Head of caudate nucleus (tissue), 42 donors: Measurements from ENCODE around the gene C1RL.
A peak's percentile ranks its signal among the peaks of the same experiment; 100 is the strongest.

ENCODE experiments used
- DNase-seq, 42 donors: peaks; one replicate each; pipeline versions ENCODE4 v3.0.0 to v3.0.0-alpha.2; 2020 to 2021; ENCODE audit warnings: mixed read lengths in 7 of 42
- intact Hi-C: fragments of 100-400 bp; cut with DNase I; formaldehyde crosslinking; loops from one replicate; pipeline ENCODE4 v1.15.0; 2022

C1RL gene

GRCh38 chr12:7141351-7142005 is 32.5 kb upstream of the C1RL start:
- intact Hi-C loops, result loop anchor here (5.0 kb wide), 1 partner anchor 46 kb away; the partner anchor contains the start of gene PEX5
- no peak for DNase-seq

GRCh38 chr12:7139200-7139599 is 30.2 kb upstream of the C1RL start:
- intact Hi-C loops, result no loop called here
- no peak for DNase-seq

- DNase-seq, result no peak
- intact Hi-C loops, result no loop called here
Measured at GRCh38 chr12:7137908-7138307, 28.9 kb upstream of the C1RL start.

GRCh38 chr12:7136676-7137075 is 27.7 kb upstream of the C1RL start:
- intact Hi-C loops, result no loop called here
- no peak for DNase-seq

- intact Hi-C loops, result no loop called here
- no peak for DNase-seq
Measured at GRCh38 chr12:7136071-7136470, 27.1 kb upstream of the C1RL start.

- intact Hi-C loops, result no loop called here
- no peak for DNase-seq
Measured at GRCh38 chr12:7134396-7135166, 25.6 kb upstream of the C1RL start.

- no peak for DNase-seq
- intact Hi-C loops, result no loop called here
Measured at GRCh38 chr12:7131502-7131866, 22.5 kb upstream of the C1RL start.

- DNase-seq, result peak; percentile 20 to 80 (median 54)
- intact Hi-C loops, result no loop called here
Measured at GRCh38 chr12:7130701-7131501, 21.9 kb upstream of the C1RL start.

GRCh38 chr12:7129872-7130691 is 21.1 kb upstream of the C1RL start, which contains the start of gene CLSTN3:
TSS of gene CLSTN3 (plus strand) at chr12:7130371. CDS start at chr12:7130649, 278 bp downstream.
- intact Hi-C loops, result no loop called here
- peak; percentile 66 to 95 (median 85) for DNase-seq

GRCh38 chr12:7129287-7129871 is 20.4 kb upstream of the C1RL start:
- no peak for DNase-seq
- intact Hi-C loops, result no loop called here

GRCh38 chr12:7128681-7129286 is 19.8 kb upstream of the C1RL start, which contains the start of gene RBP5:
TSS of gene RBP5 (minus strand) at chr12:7128889. CDS start at chr12:7128775, 114 bp downstream.
- intact Hi-C loops, result no loop called here
- no peak for DNase-seq

- intact Hi-C loops, result no loop called here
- no peak for DNase-seq
Measured at GRCh38 chr12:7127916-7128626, 19.1 kb upstream of the C1RL start.

- intact Hi-C loops, result no loop called here
- DNase-seq, result no peak
Measured at GRCh38 chr12:7125632-7126227, 16.7 kb upstream of the C1RL start.

GRCh38 chr12:7123806-7124522 is 14.9 kb upstream of the C1RL start:
- DNase-seq, result no peak
- intact Hi-C loops, result no loop called here

- DNase-seq, result no peak
- intact Hi-C loops, result no loop called here
Measured at GRCh38 chr12:7122811-7123769, 14.1 kb upstream of the C1RL start.
